ENCODE measurements around the gene BORCS5.
A peak's percentile ranks its signal among the peaks of the same experiment; 100 is the strongest.
"Not testable (repeated sequence)": the region's sequence is repeated elsewhere in the genome, so short reads cannot be mapped to it uniquely, and the experiment has no call there.

BORCS5 gene

GRCh38 chr12:12356896-12357718, at the start of gene BORCS5:
Gene BORCS5, plus strand, starts transcription at chr12:12357078. Its CDS starts 374 bp downstream, at chr12:12357452.
- peak; percentile 93 to 97 (median 96) for DNase-seq

DNA sequence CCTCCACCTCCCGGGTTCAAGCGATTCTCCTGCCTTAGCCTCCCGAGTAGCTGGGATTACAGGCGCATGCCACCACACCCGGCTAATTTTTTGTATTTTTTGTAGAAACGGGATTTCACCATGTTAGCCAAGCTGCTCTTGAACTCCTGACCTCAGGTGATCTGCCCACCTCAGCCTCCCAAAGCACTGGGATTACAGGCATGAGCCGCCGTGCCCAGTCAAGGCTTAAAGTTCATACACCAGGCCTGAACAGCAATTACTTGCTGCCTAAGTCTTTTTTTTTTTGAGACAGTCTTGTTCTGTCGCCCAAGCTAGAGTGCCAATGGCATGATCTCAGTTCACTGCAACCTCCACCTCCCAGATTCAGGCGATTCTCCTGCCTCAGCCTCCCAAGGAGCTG, 46.2 kb upstream of the BORCS5 start:
- DNase-seq = not testable (repeated sequence)

DNA sequence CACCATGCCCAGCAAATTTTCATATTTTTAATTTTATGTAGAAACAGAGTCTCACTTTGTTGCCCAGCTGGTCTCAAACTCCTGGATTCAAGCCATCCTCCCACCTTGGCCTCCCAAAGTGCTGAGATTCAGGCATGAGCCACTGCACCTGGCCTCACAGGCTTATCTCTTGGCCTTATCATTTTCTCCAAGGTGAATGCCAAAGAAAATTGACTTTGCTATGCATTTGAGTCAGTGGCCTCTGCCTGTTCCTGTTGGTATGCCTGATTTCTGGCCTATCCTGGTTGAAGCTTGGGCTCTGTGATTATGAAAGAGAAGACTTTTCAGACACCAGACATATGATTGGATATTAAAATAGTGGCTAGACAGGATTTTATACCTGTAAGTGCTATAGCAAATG, 41.0 kb upstream of the BORCS5 start:
- DNase-seq = no peak

DNA sequence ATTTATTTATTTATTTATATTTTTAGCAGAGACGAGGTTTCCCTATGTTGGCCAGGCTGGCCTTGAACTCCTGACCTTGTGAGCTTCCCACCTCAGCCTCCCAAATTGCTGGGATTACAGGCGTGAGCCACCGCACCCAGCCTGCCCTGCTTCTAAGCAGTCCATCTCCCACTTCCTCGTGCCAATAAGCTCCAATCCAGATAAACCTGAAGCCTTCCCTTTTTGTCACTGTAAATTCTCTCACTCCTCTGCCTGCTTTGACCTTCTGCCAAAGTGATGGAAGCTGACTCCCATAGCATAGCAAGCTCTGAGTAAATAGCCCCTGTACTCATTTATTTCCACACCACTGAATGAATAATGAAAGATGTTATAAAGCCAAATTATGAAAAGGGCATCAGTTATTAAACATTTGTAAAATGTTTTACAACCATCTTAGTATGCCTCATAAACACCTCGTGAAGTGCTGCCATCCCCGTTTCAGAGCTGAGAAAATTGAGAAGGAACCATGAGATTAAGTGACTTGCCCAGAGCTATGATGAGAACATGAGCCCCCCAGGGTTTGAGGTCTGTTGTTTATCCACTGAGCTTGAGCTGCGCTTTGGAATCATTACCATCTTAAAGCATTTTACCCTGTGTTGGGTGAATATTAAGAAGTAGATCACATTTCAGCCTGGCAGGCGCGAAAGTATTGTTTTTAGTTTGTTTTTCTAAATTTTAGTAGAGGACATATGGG, 37.3 kb upstream of the BORCS5 start:
- no peak for DNase-seq

DNA sequence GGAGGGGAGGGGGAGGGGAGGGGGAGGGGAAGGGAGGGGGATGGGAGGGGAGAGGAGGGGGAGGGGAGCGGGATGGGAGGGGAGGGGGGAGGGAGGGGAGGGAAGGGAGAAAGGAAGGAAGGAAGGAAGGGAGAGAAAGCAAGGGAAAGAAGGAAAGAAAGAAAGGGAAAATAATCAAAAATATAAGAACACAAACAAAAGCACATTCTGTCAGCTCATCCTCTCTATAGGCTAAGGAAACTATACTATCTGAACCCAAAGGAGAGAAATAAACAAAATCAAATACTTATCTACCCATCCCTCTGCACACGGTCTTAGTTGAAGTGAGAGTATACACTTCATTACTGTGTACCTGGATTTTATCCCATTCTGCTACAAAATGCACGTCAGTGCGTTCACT, 33.8 kb upstream of the BORCS5 start:
- no peak for DNase-seq

DNA sequence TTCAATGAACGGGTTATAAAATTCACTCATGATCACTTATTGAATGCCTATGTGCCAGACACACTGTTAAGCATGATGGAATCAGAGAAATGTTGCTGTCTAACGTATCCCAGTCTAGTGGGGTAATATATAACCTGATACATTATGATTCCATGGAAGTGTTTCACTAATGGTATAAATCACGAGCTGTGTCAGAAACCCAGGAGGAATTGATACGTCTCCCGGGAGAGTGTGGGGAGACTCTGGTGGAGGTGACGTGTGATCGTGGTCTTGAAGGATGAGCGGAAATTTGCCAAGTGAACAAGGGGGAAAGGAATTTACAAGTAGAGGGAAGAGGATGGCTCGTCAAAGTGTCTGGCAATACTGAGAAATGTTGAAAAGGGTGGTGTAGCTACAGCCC, 33.3 kb upstream of the BORCS5 start:
- no peak for DNase-seq

DNA sequence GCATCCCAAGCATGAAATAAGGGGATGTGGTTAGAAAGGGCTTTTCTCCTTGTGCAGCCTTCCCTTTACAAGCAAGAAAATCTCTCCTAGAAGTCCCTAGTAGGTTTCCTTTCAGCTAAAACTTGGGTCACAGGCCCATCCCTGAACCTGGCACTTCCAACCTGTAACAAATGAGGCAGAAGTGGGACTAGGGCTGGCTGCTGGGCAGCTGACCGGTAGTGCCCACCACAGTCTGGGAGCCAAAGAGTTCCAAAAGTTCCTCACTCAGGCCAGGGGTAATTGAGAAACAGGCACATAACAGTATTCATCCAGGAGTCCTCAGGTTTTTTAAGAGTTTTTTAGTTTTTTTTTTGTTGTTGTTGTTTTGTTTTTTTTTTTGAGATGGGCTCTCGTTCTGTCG, 30.6 kb upstream of the BORCS5 start:
- DNase-seq = no peak

GRCh38 chr12:12327802-12328201, 29.1 kb upstream of the BORCS5 start:
- DNase-seq = no peak

DNA sequence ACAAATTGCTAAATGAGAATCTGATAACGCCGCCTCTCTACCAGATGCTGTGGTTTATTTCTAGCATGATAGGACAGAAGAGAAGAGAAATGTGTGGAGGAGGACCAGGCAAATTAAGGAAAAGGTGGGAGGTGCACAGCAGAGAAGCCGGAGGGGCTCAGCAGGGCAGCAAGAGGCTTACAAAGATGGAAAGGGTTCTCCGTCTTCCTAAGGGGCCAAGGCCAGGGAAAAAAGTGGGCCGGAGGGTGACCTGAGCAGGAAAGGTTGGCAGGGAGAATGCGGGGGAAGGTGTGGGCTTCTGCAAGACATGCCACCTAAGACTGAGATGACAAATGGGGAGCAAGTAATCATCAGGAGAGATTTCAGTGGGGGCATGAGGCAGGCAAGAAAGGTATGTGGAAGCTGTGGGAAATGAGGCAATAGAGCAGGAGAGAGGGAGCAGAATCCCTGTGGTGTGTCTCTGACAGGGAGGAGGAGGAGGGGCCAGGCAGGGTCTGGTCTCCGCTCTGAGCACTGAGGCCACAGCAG, 25.6 kb upstream of the BORCS5 start:
- DNase-seq = no peak

- no peak for DNase-seq
Measured at GRCh38 chr12:12331896-12332295, 25.0 kb upstream of the BORCS5 start.

GRCh38 chr12:12333407-12334366, 23.2 kb upstream of the BORCS5 start:
- DNase-seq = no peak

DNA sequence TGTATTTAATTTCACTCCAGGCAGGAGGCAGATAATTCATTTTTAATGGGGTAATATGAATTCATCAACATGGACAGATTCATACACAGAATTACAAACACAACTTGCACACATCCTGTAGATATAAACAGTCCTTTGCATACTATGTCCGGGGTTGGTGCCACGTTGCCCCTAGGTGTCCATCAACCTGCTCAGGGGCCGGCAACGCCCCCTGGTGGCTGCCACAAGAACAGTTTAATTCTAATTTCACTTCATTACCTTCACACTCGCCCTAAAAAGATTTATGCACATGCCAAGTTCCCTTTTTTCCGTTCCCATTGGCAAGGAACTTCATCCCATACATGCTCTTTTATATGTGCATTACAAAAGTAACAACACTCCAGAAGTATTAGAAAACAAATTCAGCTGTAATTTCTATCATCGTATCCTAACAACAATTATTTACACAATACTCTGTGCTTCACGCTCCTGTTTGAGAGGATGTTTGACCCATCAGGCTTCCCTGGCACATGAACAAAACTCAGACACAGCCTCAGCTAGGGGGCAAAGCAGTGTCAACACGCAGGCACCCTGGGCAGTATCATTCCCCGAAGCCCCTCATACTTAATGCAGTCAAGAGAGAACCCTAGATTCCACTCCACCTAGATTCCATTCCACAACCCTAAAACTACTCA, 22.4 kb upstream of the BORCS5 start:
- DNase-seq = peak; percentile 14 to 33 (median 19)

DNA sequence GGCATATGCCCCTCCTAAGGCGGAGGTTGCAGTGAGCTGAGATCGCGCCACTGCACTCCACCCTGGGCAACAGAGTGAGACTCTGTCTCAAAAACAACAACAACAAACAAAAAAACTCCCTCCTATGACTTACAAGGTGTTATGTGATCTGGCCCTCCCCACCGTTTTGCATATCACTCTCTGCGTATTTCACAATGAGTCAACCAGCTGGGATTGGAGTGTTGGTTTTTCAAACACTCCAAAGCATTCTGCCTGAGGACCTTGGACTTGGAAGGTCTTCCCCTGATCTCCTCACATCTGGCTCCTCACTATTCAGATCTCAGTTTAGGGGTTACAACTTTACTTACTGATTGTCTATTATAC, 20.8 kb upstream of the BORCS5 start:
- no peak for DNase-seq

DNA sequence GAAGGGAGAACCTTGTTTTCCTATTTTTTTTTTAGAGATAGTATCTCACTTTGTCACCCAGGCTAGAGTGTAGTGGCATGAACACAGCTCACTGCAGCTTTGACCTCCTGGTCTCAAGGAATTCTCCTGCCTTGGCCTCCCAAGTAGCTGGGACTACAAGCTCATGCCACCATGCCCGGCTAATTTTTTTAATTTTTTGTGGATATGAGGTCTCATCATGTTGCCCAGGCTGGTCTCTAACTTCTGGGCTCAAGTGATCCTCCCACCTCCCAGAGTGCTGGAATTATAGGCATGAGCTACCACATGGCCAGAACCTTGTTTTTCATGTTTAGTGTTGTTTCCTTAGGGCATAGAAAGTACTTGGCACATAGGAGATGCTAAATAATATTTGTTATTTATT, 20.4 kb upstream of the BORCS5 start:
- DNase-seq = no peak

GRCh38 chr12:12338527-12339168, 18.2 kb upstream of the BORCS5 start:
- DNase-seq = no peak

DNA sequence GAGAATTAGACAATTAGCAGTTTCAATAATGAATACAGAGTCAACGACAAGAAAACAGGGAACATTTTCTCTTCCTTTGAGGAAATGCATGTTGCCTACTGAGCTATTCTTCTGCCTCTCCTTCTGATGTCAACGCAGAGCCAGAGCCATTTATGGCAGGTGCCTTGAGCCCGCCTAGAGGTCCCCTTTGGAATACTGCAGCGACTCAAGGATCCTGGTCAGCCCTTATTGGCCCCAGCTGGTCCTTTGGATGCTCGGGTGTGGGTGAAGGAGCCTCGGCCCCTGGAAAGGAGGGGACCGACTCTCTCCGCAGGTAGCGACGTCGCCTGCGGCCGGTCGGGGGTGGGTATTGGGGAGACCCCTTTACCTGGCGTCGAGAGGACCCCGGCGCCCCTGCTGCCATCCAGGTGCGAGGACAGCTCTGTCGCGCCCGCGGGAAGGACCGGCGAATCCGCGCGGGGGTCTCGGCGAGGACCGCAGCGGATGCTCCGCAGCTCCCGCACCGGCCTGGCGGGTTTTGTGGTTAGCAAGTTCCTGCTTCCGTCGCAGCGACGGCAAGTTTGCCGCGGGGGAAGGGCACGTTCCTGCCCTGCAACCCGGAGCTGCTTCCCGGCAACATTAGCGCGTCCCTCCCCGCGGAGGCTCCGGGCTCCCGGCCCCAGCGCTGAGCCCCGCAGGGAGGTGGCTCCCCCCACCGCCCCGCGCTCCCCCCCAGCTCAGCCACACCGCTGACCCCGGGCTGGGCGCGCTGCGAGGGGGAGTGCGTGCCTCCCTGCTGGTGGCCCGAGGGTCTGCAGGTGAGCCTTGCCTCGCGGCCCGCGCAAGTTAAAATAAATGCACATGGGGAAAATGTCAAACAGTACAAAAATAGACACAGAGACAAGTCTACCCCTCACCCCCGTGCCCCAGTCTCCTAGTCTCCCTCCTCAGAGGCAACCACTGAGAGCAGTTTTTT, 6.9 kb upstream of the BORCS5 start, which contains the start of gene MANSC1:
Gene MANSC1 (minus strand): TSS at position 532 of the 955 bp plus-strand sequence. CDS start 6,928 bp downstream, outside the sequence.
- peak in 3 of 4 experiments; percentile 10 to 31 (median 22) for DNase-seq

- no peak for DNase-seq
Measured at GRCh38 chr12:12350868-12351463, 5.9 kb upstream of the BORCS5 start.

GRCh38 chr12:12351468-12352185, 5.3 kb upstream of the BORCS5 start:
- not testable (repeated sequence) for DNase-seq

DNA sequence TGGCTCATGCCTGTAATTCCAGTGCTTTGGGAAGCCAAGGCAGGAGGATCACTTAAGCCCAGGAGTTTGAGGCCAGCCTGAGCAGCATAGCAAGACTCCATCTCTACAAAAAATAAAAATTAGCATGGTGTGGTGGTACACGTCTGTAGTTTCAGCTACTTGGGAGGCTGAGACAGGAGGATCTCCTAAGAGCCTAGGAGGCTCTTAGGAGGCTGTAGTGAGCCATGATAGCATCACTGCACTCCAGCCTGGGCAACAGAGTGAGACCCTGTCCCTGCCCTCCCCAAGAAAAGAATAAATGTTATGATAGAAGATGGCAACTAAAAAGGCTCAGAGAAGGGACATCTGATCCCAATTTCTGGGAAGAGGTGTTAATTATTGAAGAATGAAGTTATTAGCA, 3.6 kb upstream of the BORCS5 start:
- DNase-seq = no peak
